ENCODE measurements around the gene ALK. TPM values are rescaled to one million over a fixed set of nuclear protein-coding genes. Genes with fewer than 3 reads are reported as not detected.

Gene ALK
- total RNA-seq, 1 donor from 2014 or later = not detected

DNA sequence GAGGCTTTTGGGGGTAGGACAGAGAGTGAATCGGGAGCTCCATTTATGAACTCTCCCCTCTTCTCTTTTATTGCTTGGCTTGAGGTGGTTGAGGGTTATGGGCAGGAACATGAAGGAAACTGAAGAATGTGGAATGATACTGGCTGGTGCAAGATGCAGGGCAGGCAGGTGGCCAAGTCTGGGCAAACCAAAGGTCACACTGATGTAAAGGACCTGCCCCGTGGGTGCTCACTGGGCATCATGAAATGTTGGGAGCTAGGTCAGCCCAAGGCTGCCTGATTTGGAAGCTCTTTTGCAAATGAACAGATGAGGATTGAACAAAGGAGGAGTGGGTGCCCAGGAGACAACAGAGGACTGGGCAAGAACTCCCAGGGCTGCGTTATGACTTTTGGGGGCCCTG lies 477.2 kb downstream of the ALK start:
- DNase-seq (ENCODE audit: low spot score, unreplicated experiment) = no peak
- Mint-ChIP-seq H3K4me3 (ENCODE audit: low read depth) (no peak overlapping the region), H3K27me3 (peaks cover 3% of the 10 kb centered on the region), H3K9me3 (ENCODE audit: low read depth) (no peaks in the 10 kb centered on the region), H3K4me1 (ENCODE audit: low read depth) (no peaks in the 10 kb centered on the region), H3K36me3 (ENCODE audit: insufficient read depth) (no peaks in the 10 kb centered on the region), H3K27ac (no peak overlapping the region)
- TF ChIP-seq, protein P1, sequence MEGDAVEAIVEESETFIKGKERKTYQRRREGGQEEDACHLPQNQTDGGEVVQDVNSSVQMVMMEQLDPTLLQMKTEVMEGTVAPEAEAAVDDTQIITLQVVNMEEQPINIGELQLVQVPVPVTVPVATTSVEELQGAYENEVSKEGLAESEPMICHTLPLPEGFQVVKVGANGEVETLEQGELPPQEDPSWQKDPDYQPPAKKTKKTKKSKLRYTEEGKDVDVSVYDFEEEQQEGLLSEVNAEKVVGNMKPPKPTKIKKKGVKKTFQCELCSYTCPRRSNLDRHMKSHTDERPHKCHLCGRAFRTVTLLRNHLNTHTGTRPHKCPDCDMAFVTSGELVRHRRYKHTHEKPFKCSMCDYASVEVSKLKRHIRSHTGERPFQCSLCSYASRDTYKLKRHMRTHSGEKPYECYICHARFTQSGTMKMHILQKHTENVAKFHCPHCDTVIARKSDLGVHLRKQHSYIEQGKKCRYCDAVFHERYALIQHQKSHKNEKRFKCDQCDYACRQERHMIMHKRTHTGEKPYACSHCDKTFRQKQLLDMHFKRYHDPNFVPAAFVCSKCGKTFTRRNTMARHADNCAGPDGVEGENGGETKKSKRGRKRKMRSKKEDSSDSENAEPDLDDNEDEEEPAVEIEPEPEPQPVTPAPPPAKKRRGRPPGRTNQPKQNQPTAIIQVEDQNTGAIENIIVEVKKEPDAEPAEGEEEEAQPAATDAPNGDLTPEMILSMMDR (IDR thresholded peaks at IDR 0.05; ENCODE audit: unreplicated experiment) = no peak

DNA sequence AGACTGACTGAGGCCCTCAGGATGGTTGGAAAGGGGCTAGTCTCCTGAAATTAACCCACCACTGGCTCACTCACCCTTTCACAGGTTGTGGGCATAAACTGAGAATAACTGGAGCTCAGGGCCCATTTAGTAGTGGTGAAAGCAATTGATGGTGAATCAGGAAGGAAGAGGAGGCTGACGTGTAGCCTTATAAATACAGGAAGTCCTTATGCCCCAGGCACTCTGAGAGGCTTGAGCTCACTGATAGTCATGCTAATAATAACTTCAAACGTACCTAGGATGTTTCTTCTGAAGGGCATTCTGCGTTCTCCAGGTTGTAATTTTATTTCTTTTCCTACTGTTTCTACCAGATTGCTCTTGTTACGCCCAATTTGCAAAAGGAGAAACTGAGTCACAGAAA lies 477.8 kb downstream of the ALK start:
- H3K36me3 Mint-ChIP-seq (ENCODE audit: insufficient read depth) = no peaks in the 10 kb centered on the region
- TF ChIP-seq, protein P1 (IDR thresholded peaks at IDR 0.05; ENCODE audit: unreplicated experiment) = no peak
- H3K27ac Mint-ChIP-seq = no peak overlapping the region
- H3K4me1 Mint-ChIP-seq (ENCODE audit: low read depth) = no peaks in the 10 kb centered on the region
- no peak for DNase-seq (ENCODE audit: low spot score, unreplicated experiment)
- H3K4me3 Mint-ChIP-seq (ENCODE audit: low read depth) = no peak overlapping the region
- H3K9me3 Mint-ChIP-seq (ENCODE audit: low read depth) = no peaks in the 10 kb centered on the region
- H3K27me3 Mint-ChIP-seq = peaks cover 3% of the 10 kb centered on the region

DNA sequence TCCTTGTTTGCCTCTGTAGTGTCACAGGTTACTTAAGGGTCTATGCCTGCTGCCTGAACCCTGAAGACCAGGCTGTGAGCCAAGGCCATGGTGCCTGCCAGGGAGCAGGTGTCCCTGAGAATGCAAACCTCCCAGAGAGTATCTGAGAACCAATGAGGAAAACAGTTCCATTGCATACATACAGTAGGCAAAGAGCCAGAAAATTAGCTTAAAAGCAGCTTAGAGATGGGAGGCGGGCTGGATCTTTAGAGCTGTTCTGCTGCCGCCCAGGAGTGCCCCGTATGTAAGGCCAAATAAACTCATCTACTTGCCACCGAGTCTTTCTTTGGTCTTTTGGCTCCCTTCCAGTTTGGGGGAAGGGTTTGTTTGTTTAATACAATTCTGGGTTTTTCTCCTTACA lies 478.2 kb downstream of the ALK start:
- peaks cover 3% of the 10 kb centered on the region for H3K27me3 Mint-ChIP-seq
- no peaks in the 10 kb centered on the region for H3K9me3 Mint-ChIP-seq (ENCODE audit: low read depth)
- no peak overlapping the region for H3K4me3 Mint-ChIP-seq (ENCODE audit: low read depth)
- no peaks in the 10 kb centered on the region for H3K4me1 Mint-ChIP-seq (ENCODE audit: low read depth)
- no peak overlapping the region for H3K27ac Mint-ChIP-seq
- no peak for DNase-seq (ENCODE audit: low spot score, unreplicated experiment)
- no peaks in the 10 kb centered on the region for H3K36me3 Mint-ChIP-seq (ENCODE audit: insufficient read depth)
- TF ChIP-seq, protein P1 (IDR thresholded peaks at IDR 0.05; ENCODE audit: unreplicated experiment) = no peak

DNA sequence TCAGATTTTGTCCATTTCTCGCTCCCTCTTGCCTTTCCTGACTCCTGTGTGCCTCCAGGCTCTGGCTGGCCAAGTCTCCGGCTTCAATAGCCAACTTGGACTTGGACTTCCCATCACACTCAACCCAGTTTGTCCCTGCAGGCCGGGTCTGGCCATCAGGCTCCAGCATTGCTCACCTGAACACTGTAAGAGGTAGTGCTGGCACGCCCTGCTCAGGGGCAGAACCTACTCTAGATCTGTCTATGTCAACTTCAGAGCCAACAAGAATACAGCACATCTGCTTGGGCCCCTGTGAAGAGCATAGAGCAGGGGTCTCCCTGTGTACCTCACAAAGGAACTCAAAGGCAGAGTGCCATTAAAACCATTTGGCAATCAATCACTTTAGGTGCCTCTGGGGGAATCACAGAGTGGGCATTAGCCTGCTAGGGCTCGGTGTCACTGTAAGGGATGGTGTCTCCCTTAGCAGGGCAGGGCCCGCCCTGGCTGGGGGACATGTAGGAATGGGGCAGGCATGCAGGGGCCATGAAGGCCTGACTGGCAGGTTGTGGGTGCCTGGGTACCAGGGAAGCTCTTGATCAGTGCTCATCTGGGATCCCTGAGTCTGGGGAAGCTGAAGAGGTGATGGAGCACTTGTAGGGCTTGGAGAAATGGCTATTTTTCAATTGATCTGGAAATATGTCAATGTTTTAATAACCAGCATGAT lies 480.3 kb downstream of the ALK start:
- no peaks in the 10 kb centered on the region for H3K9me3 Mint-ChIP-seq (ENCODE audit: low read depth)
- no peaks in the 10 kb centered on the region for H3K4me1 Mint-ChIP-seq (ENCODE audit: low read depth)
- H3K36me3 Mint-ChIP-seq (ENCODE audit: insufficient read depth) = no peaks in the 10 kb centered on the region
- TF ChIP-seq, protein P1 (IDR thresholded peaks at IDR 0.05; ENCODE audit: unreplicated experiment) = no peak
- H3K27me3 Mint-ChIP-seq = peaks cover 5% of the 10 kb centered on the region
- DNase-seq (ENCODE audit: low spot score, unreplicated experiment) = no peak
- H3K27ac Mint-ChIP-seq = no peak overlapping the region
- no peak overlapping the region for H3K4me3 Mint-ChIP-seq (ENCODE audit: low read depth)

DNA sequence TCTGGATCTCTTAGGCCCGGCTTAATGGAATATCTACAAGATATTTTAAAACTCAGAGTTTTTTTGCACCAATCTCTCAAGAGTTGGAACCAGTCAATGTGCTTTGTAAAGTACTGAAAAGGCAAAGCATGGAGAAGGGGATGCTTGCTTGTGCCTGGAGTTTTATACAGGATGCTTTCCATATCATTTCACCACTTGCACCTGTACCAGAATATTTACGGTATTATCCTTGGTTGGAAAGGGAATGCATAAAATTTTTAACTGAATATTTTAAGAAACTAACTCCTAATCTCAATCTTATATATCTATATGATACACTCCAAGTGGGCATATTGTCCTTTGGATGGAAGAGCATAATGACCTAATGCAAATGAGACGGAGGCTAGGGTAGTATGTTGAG lies 487.5 kb downstream of the ALK start:
- no peaks in the 10 kb centered on the region for H3K36me3 Mint-ChIP-seq (ENCODE audit: insufficient read depth)
- peaks cover 3% of the 10 kb centered on the region for H3K9me3 Mint-ChIP-seq (ENCODE audit: low read depth)
- no peak overlapping the region for H3K27ac Mint-ChIP-seq
- peaks cover 2% of the 10 kb centered on the region for H3K27me3 Mint-ChIP-seq
- TF ChIP-seq, protein P1 (IDR thresholded peaks at IDR 0.05; ENCODE audit: unreplicated experiment) = no peak
- H3K4me3 Mint-ChIP-seq (ENCODE audit: low read depth) = no peak overlapping the region
- H3K4me1 Mint-ChIP-seq (ENCODE audit: low read depth) = peaks cover 11% of the 10 kb centered on the region
- DNase-seq (ENCODE audit: low spot score, unreplicated experiment) = no peak
